Measurements from ENCODE around the gene SMAD5. TPM values are rescaled to one million over a fixed set of nuclear protein-coding genes. Genes with fewer than 3 reads are reported as not detected.

The SMAD5 gene
- total RNA-seq, 1 experiment from 2014 or later, result 69.3 TPM

DNA sequence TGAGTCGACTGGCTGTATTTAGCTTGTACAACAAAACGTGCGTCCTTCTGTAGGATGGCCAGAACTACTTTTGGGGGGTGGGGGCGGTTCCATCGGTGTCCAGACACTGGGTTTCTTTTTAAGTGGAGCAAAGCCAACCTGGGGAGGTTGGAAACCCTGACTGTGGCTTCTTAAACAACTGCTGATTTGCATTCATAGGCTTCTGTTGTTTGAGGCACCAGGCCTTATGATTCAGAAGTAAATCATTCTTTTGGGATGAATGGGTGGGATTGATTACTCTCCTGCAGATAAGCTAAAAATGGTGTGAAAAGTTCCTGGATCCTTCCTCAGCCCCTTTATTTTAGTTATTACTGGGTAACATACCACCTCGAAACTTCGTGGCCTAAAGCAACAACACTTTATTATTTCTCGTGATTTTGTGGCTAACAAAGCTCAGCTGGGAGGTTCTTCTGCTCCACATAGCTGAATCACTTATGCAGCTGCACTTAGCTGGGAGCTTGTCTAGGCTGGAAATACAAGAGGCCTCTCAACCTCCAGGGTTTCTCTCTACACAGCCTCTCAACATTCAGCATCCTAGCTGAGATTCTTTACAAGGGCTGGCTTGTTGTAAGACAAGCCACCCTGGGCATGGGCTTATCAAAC is 72.5 kb downstream of the SMAD5 start:
- WGBS (ENCODE audit: extremely low coverage, insufficient read length, low lambda C conversion rate), result no CpG with 5 or more reads among the region's 8 CpGs
- peaks cover 50% of the 10 kb centered on the region for H3K27me3 ChIP-seq (ENCODE audit: insufficient read depth, low read length)
- no peak for DNase-seq

More for the DNA sequence above, 72.5 kb downstream of the SMAD5 start:
- H3K36me3 Mint-ChIP-seq (ENCODE audit: insufficient read depth in 1 of 3, low read depth in 3 of 3), result peaks cover 5 to 12% (median 6%) of the 10 kb centered on the region in 3 experiments; a peak in 5 of 7 replicates
- H3K27me3 Mint-ChIP-seq (ENCODE audit: low read depth), result peaks cover 99% of the 10 kb centered on the region
- H3K27ac Mint-ChIP-seq, result no peak overlapping the region; a peak in 1 of 7 replicates
- Histone ChIP-seq H3K79me1 (ENCODE audit: insufficient read depth, low read depth, low read length, poor library complexity, severe bottlenecking) (no peaks in the 10 kb centered on the region), H3K9ac (ENCODE audit: extremely low read depth, insufficient read length, low read length) (no peak overlapping the region), H2BK12ac (ENCODE audit: insufficient read length, low read depth, low read length) (no peak overlapping the region), H3K23ac (ENCODE audit: insufficient read length, low read depth, low read length) (no peak overlapping the region), H4K8ac (replicated peaks; ENCODE audit: insufficient read length, low read depth, low read length) (no peak overlapping the region), H2BK120ac (ENCODE audit: low read depth, low read length, poor library complexity, severe bottlenecking) (no peak overlapping the region), H3K9me3 (ENCODE audit: control insufficient read depth, low read depth, low read length) (no peaks in the 10 kb centered on the region), H3K4ac (ENCODE audit: low read depth, low read length) (no peak overlapping the region), H3K27ac (ENCODE audit: insufficient read length, low read depth, low read length) (no peak overlapping the region), H3K4me1 (ENCODE audit: insufficient read depth, low read length) (0 out of 2 replicates have a peak, but pooled peaks cover 4% of the 10 kb centered on the region), H4K5ac (ENCODE audit: insufficient read length, low read depth, low read length) (no peak overlapping the region), H2BK15ac (ENCODE audit: low read depth, low read length) (no peak overlapping the region), H3K18ac (ENCODE audit: insufficient read length, low read depth, low read length) (no peak overlapping the region), H3K23me2 (ENCODE audit: insufficient read length, low read depth, low read length, poor library complexity, severe bottlenecking) (no peaks in the 10 kb centered on the region), H2BK20ac (ENCODE audit: low read depth, low read length, poor library complexity, severe bottlenecking) (no peak overlapping the region), H3K14ac (ENCODE audit: insufficient read depth, low read length) (no peak overlapping the region), H2BK5ac (ENCODE audit: insufficient read length, low read length) (no peak overlapping the region), H3K79me2 (ENCODE audit: insufficient read depth, low read length) (no peaks in the 10 kb centered on the region), H2AFZ (ENCODE audit: low read length) (no peak overlapping the region), H3K56ac (ENCODE audit: insufficient read length, low read depth, low read length) (no peak overlapping the region), H3T11ph (ENCODE audit: low read length) (no peak overlapping the region), H2AK5ac (ENCODE audit: insufficient read length, low read length) (no peak overlapping the region), H4K20me1 (ENCODE audit: control insufficient read depth, insufficient read depth, insufficient read length) (no peaks in the 10 kb centered on the region), H3K4me2 (ENCODE audit: insufficient read depth, insufficient read length, low read length) (no peak overlapping the region), H4K91ac (ENCODE audit: insufficient read length, low read depth, low read length) (no peak overlapping the region)
- H3K9me3 Mint-ChIP-seq, result peaks cover 4 to 9% of the 10 kb centered on the region in 2 experiments; a peak in 4 of 5 replicates
- peaks cover 33 to 35% of the 10 kb centered on the region in 2 experiments for H3K4me1 Mint-ChIP-seq
- no peak for TF ChIP-seq CTCF (conservative IDR thresholded peaks at IDR 0.05)
- H3K4me3 Mint-ChIP-seq, result no peak overlapping the region

All from H9 (cell line).